Subcutaneous abdominal adipose tissue (tissue), 5 donors: Measurements from ENCODE around the gene FLOT2.
"Not testable (repeated sequence)": the region's sequence is repeated elsewhere in the genome, so short reads cannot be mapped to it uniquely, and the experiment has no call there.

ENCODE experiments used
- H3K27ac ChIP-seq: one replicate; pipeline ENCODE4 v1.7.0; 2013; ENCODE audit warnings: low read depth, mild to moderate bottlenecking, inconsistent platforms, low read length, moderate library complexity
- H3K27me3 ChIP-seq, 5 donors: one replicate each; pipeline ENCODE4 v1.7.0; 2013; ENCODE audit warnings: low read length in 5 of 5, inconsistent platforms in 1 of 5; ENCODE audit not compliant: control insufficient read depth in 5 of 5, insufficient read depth in 4 of 5
- H3K36me3 ChIP-seq, 5 donors: one replicate each; pipeline ENCODE4 v1.7.0; 2013; ENCODE audit warnings: low read length in 5 of 5; ENCODE audit not compliant: control insufficient read depth in 5 of 5, insufficient read depth in 5 of 5
- H3K4me1 ChIP-seq, 5 donors: one replicate each; pipeline ENCODE4 v1.7.0; 2013; ENCODE audit warnings: low read length in 5 of 5, mild to moderate bottlenecking in 3 of 5, moderate library complexity in 1 of 5; ENCODE audit not compliant: control insufficient read depth in 5 of 5, insufficient read depth in 5 of 5
- H3K4me3 ChIP-seq, 5 donors: one replicate each; pipeline ENCODE4 v1.7.0; 2013; ENCODE audit warnings: low read length in 5 of 5, low read depth in 1 of 5
- H3K9ac ChIP-seq, 5 donors: one replicate each; pipeline ENCODE4 v1.7.0; 2013; ENCODE audit warnings: low read length in 5 of 5, mild to moderate bottlenecking in 4 of 5, moderate library complexity in 3 of 5
- H3K9me3 ChIP-seq, 5 donors: one replicate each; pipeline ENCODE4 v1.7.0; 2013; ENCODE audit warnings: low read length in 5 of 5; ENCODE audit not compliant: control insufficient read depth in 5 of 5
- donor health status: healthy.
- donor health status: healthy.
- donor health status: healthy.
- donor health status: healthy.
- donor health status: healthy.

The FLOT2 gene

DNA sequence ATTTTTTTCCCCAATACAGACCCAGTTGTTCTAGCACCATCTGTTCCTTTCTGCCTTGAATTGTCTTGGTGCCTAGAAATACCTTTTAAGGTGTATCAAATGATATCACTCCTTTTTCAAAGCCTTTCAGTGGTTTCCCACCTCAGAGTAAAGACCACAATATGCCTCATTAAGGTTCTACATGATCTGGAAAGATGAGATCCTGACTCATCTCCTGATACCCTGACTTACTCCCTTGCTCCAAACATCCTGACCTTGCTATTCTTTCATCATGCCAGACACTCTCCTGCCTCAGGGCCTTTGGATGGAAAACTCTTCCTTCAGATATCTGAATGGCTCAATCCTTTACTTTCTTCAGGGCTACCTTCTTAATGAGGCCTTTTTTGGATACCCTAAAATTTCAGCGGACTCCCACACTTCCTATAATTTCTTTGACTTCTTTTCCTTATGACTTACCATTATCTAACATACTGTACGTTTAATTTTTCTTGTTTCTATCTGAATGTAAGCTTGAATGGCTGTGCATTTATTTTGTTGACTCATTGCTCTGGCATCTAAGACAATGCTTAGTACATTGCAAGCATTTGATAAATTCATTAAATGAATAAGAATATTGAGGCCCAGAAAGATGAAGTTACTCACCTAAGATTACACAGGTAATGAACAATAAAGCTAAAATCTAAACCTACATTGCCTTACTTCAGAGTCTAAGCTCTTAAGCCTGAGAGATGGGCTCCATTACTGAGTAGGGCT lies 19.2 kb downstream of the FLOT2 start:
- Histone ChIP-seq H3K27me3 (no peaks in the 10 kb centered on the region), H3K36me3 (peaks cover 5 to 55% (median 54%) of the 10 kb centered on the region in 5 donors), H3K27ac (no peak overlapping the region)

DNA sequence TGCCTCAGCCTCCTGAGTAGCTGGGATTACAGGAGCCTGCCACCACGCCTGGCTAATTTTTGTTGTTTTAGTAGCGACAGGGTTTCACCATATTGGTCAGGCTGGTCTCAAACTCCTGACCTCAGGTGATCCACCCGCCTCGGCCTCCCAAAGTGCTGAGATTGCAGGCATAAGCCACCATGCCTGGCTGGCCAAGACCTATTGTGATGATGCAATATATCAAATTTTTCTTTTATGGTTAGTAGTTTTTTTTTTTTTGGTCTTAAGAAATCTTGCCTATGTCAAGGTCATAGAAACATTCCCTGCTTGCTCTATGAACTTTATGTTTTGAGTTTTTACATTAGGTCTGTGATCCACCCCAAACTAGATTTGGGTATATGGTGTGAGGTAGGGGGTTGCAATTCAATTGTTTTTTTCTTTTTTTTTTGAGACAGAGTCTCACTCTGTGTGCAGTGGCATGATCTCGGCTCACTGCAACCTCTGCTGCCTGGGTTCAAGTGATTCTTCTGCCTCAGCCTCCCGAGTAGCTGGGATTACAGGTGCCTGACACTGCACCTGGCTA lies 20.3 kb downstream of the FLOT2 start:
- H3K9ac ChIP-seq, H3K4me1 ChIP-seq, H3K4me3 ChIP-seq, H3K27ac ChIP-seq, H3K9me3 ChIP-seq, H3K27me3 ChIP-seq: not testable (repeated sequence)
- peaks cover 5 to 44% (median 43%) of the 10 kb centered on the region in 5 donors for H3K36me3 ChIP-seq

More for the DNA sequence above, 19.2 kb downstream of the FLOT2 start:
- Histone ChIP-seq H3K9ac (no peak overlapping the region), H3K9me3 (no peaks in the 10 kb centered on the region), H3K4me3 (no peak overlapping the region), H3K4me1 (no peaks in the 10 kb centered on the region)

DNA sequence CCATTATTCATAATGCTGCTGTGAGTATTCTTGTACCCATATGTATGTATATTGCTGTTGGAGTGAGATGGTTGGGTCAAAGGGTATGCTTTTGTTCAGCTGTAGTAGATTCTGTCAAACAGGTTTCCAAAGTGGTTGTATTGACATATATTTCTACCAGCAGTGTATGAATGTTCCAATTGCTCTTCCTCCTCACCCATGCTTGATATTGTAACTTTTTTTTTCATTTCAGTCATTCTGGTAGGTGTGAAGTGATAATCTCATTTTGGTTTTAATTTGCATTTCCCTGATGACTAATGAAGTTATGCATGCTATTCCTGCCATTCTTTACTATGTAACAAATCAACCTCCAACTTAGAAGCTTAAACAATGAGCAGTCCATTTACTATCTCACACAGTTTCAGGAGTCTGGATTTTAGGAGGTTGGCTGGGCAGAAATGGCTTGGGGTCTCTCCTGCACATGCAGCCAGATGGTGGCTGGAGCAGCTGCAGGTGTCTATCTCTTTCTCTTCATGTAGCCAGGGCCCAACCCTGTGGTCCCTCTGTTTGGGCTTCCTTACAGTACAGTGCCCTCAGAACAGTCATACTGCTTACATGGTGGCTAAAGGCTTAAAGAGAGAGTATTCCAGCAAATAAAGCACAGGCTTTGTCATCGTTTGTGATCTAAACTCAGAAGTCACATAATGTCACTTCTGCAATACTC lies 21.5 kb downstream of the FLOT2 start:
- no peaks in the 10 kb centered on the region for H3K9me3 ChIP-seq
- no peak overlapping the region for H3K27ac ChIP-seq
- H3K9ac ChIP-seq = no peak overlapping the region
- no peaks in the 10 kb centered on the region for H3K27me3 ChIP-seq
- H3K4me3 ChIP-seq = no peak overlapping the region
- H3K4me1 ChIP-seq = no peaks in the 10 kb centered on the region
- peaks cover 5 to 32% (median 31%) of the 10 kb centered on the region in 5 donors for H3K36me3 ChIP-seq

DNA sequence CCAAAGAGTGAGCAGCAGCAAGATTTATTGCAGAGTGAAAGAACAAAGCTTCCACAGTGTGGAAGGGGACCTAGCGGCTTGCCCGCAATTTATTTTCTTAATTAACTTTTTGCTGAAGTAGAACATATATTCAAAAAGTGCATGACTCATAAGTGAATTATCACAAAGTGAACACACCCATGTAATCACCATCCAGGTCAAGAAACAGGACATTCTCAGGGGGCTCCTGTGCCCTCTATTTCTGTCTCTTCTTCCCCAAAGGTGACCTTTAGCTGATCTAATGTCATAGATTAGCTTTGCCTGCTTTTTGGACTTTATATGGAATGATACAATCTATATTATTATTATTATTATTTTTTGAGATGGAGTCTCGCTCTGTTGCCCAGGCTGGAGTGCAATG lies 22.8 kb downstream of the FLOT2 start:
- H3K27ac ChIP-seq = no peak overlapping the region
- no peaks in the 10 kb centered on the region for H3K4me1 ChIP-seq
- H3K9ac ChIP-seq = no peak overlapping the region
- H3K27me3 ChIP-seq = no peaks in the 10 kb centered on the region
- no peak overlapping the region for H3K4me3 ChIP-seq
- H3K9me3 ChIP-seq = no peaks in the 10 kb centered on the region
- H3K36me3 ChIP-seq = peaks cover 5 to 19% (median 18%) of the 10 kb centered on the region in 5 donors

DNA sequence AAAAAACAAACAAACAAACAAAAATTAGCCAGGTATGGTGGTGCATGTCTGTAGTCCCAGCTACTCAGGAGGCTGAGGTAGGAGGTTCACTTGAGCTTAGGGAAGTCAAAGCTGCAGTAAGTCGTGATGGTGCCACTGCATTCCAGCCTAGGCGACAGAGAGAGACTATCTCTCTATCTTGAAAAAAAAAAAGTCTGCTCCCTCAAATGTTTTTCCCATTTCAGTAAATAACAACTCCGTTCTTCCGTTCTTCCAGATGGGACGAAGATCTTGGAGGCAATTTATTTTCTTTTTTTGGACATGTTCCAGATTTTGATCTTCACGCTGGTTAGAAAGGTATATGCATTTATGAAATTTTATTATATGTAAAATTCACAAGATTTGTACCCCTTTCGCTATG lies 23.7 kb downstream of the FLOT2 start:
- Histone ChIP-seq H3K4me3 (no peak overlapping the region), H3K9me3 (no peaks in the 10 kb centered on the region), H3K27me3 (no peaks in the 10 kb centered on the region), H3K4me1 (no peaks in the 10 kb centered on the region), H3K36me3 (peaks cover 3 to 10% (median 9%) of the 10 kb centered on the region in 5 donors), H3K27ac (no peak overlapping the region), H3K9ac (no peak overlapping the region)

DNA sequence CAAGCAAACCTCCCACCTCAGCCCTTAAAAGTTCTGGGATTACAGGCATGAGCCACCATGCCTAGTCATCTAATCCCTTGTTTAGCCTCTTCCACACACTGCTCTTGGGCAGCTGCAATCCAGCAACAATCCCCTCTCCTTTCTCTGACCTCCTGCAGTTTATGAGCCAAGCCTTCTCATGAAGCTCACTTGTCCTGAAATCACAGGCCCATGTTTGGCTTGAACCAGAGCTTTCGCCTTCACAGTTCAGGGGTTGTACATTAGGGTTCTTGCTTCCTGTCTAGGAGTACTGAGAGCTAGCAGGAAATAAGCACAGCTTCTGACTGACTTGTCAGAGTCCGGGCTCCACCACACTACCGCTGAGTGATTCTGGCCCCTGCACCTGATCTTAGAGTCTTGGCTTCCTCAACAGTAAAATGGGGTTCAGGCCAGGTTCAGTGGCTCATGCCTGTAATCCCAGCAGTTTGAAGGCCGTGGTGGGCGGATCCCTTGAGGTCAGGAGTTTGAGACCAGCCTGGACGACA lies 26.4 kb downstream of the FLOT2 start:
- Histone ChIP-seq H3K27ac (no peak overlapping the region), H3K27me3 (no peaks in the 10 kb centered on the region), H3K9me3 (no peaks in the 10 kb centered on the region), H3K36me3 (no peaks in the 10 kb centered on the region), H3K9ac (no peak overlapping the region), H3K4me1 (no peaks in the 10 kb centered on the region), H3K4me3 (no peak overlapping the region)

DNA sequence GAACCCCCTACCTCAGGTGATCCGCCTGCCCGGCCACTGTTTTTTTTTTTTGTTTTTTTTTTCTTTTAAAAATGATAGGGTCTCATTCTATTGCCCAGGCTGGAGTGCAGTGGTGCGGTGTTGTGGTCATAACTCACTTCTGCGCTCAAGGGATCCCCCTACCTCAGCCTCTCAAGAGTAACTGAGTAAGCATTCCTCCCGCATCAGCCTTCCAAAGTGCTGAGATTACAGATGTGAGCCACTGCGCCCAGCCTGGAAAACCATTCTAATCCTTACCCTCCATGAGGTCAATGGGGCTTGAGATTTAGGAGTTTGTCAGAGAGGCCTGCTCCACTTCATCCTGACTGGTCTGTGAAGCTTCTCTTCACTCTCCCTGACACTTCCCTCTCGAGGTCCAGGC lies 30.3 kb downstream of the FLOT2 start:
- H3K27ac ChIP-seq = no peak overlapping the region
- no peak overlapping the region for H3K4me3 ChIP-seq
- H3K27me3 ChIP-seq = no peaks in the 10 kb centered on the region
- H3K9ac ChIP-seq = no peak overlapping the region
- H3K36me3 ChIP-seq = no peaks in the 10 kb centered on the region
- H3K4me1 ChIP-seq = no peaks in the 10 kb centered on the region
- H3K9me3 ChIP-seq = no peaks in the 10 kb centered on the region

DNA sequence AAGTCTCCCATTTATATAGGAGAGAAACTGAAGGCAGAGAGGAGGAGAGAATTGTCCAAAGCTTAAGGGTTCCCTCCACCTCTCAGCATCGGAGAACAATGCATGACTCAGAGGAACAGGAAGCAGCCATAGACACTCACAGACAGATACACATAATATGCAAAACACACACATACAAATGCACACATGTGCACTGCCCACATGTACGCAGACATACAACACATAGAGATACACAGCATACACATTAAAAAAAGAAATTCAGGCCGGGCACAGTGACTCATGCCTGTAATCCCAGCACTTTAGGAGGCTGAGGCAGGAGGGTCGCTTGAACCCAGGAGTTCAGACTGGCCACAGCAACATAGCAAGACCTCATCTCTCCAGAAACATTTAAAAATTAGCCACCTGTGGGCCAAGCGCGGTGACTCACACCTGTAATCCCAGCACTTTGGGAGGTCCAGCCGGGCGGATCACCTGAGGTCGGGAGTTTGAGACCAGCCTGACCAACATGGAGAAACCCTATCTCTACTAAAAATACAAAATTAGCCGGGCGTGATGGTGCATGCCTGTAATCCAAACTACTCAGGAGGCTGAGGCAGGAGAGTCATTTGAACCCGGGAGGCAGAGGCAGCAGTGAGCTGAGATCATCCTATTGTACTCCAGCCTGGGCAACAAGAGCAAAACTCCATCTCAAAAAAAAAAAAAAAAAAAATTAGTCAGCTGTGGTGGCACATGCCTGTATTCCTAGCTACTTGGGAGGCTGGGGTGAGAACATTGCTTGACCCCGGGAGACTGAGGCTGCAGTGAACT lies 31.4 kb downstream of the FLOT2 start:
- no peak overlapping the region for H3K9ac ChIP-seq

DNA sequence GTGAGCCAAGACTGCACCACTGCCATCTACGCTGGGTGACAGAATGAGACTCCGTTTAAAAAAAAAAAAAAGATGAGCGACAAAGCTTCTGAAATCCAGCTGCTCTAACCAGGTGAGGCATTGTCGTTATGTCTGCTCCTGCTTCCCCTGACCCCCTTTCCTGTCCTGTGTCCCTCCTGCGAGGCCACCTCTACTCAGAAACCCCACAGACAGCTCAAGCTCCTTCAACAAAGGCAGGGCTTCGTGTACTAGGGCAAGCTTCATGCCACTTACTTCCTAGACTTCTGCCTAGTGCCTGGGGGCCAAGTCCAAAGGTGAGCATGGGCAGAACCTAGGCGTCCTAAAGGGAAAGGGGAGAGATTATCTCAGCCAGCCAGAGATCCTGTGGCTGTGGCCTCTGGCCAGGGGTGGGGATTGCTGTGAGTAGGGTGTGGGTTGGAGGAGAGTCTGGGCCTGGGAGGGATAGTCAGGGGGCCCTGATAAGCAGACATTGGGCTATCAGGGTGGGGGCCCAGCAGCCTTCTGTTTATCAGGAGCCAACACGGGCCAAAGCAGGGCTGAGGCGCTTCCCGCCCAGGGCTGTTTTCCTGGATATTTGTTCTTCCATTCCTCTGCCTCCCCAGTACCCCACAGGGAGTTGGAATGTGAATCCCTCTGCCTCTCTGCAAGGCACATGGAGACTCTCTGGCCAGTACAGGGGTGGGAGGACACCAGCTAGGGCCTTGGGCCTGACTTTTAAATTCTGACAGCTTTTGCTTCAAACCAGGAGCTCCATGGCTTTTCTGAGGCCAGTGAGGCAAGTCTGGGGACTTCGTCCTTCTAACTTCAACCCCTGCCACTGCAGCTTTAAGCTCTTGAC lies 32.3 kb downstream of the FLOT2 start:
- Histone ChIP-seq H3K36me3 (peaks cover 0 to 13% (median 13%) of the 10 kb centered on the region in 5 donors), H3K27ac (no peak overlapping the region), H3K9me3 (no peaks in the 10 kb centered on the region), H3K27me3 (no peaks in the 10 kb centered on the region), H3K9ac (no peak overlapping the region), H3K4me3 (no peak overlapping the region), H3K4me1 (no peaks in the 10 kb centered on the region)

More for the DNA sequence above, 31.4 kb downstream of the FLOT2 start:
- Histone ChIP-seq H3K27me3 (no peaks in the 10 kb centered on the region), H3K36me3 (peaks cover 0 to 7% (median 7%) of the 10 kb centered on the region in 5 donors), H3K27ac (no peak overlapping the region), H3K4me3 (no peak overlapping the region), H3K9me3 (no peaks in the 10 kb centered on the region), H3K4me1 (no peaks in the 10 kb centered on the region)
